Prostate gland (tissue), 2 donors: ENCODE data around the gene ITIH5. TPM values are rescaled to one million over a fixed set of nuclear protein-coding genes. Genes with fewer than 3 reads are reported as not detected.
A peak's percentile ranks its signal among the peaks of the same experiment; 100 is the strongest.

Experiments
- DNase-seq: peaks from one replicate; pipeline ENCODE4 v3.0.0-alpha.2; 2019; ENCODE audit warnings: low spot score
- H3K27ac ChIP-seq, 2 donors: fragments of 200-600 bp; sonication (generic); 2 replicates each; pipeline ENCODE4 v1.5.1; 2017 to 2019
- H3K27me3 ChIP-seq: fragments of 200-600 bp; sonication (generic); replicated peaks from 2 replicates; pipeline ENCODE4 v1.5.1; 2019; ENCODE audit not compliant: insufficient read depth
- H3K36me3 ChIP-seq, 2 donors: fragments of 200-600 bp; sonication (generic); 1 replicate in 1 of 2; 2 replicates in 1 of 2; pipeline versions ENCODE4 v1.5.1 to v1.8.1; 2017 to 2019
- H3K4me1 ChIP-seq: fragments of 200-600 bp; sonication (generic); replicated peaks from 2 replicates; pipeline ENCODE4 v1.5.1; 2019
- H3K4me3 ChIP-seq, 2 donors: fragments of 200-600 bp; sonication (generic); 2 replicates each; pipeline ENCODE4 v1.5.1; 2017 to 2019
- H3K9me3 ChIP-seq: fragments of 200-600 bp; sonication (generic); 2 replicates; pipeline ENCODE4 v1.5.1; 2017
- POLR2A ChIP-seq: fragments of 450-650 bp; IDR thresholded peaks from one replicate; pipeline ENCODE4 v1.6.1; 2016; ENCODE audit warnings: antibody characterized with exemption, mild to moderate bottlenecking
- POLR2AphosphoS5 ChIP-seq: sonication (generic); formaldehyde crosslinking; IDR thresholded peaks from one replicate; pipeline ENCODE4 v1.6.1; 2017; ENCODE audit warnings: antibody characterized with exemption
- WGBS: methylation state at CpG from one replicate; pipeline ENCODE4 v1.1.5; 2018; 5-methylcytosine and 5-hydroxymethylcytosine counted together
- intact Hi-C: fragments of 100-400 bp; cut with DNase I; formaldehyde crosslinking; loops from one replicate; pipeline ENCODE4 v1.14.2; 2022
- total RNA-seq, 2 donors: library from RNA; depleted of rRNA; stranded (reverse); fragments of >200 nt; gene quantifications; one replicate each; pipeline ENCODE4 v1.1.0, GENCODE V29; 2016
- TF ChIP-seq, protein P1 (sequence below), 4 experiments: fragments of 200-600 bp in 2 of 4; fragments of 450-650 bp in 2 of 4; sonication (generic) in 2 of 4; IDR thresholded peaks; 1 replicate in 3 of 4; 2 replicates in 1 of 4; pipeline ENCODE4 v1.5.1; 2016 to 2019; ENCODE audit warnings: antibody characterized with exemption in 4 of 4, mild to moderate bottlenecking in 2 of 4, moderate library complexity in 2 of 4

ITIH5 gene
- total RNA-seq, 2 donors from 2014 or later = 13.5 to 42.0 TPM

DNA sequence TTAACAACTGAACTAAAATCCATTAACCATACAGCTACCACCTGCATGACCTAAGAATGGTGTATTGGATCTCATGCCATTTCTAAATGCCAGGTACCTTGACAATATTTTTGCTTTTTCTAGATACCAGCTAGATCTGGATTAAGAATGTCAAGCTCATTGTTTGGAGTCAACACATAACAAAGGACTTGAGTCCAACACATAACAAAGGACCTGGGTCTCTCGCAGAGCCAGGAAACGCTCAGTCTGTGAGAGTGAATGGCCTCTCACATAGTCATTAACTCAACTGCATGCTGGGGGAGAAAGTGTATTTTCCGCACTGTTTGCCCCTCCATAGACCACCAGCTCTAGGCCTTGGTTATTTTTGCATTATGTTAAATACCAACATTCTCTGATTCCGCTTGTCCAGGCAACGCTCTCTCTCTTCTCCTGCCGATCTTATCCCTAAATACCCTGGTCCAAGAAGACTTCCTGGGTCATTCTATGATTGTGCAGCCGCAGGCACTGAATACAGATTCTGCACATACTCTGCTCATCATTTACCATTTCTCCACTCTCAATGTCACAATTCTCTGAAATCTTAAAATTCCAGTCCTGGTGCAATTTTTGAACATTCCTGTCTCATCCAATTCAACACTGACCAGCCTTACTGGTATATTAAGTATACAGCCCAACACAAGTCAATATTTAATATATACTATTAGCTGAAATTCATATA lies 31.2 kb downstream of the ITIH5 start:
- TF ChIP-seq, protein P1, sequence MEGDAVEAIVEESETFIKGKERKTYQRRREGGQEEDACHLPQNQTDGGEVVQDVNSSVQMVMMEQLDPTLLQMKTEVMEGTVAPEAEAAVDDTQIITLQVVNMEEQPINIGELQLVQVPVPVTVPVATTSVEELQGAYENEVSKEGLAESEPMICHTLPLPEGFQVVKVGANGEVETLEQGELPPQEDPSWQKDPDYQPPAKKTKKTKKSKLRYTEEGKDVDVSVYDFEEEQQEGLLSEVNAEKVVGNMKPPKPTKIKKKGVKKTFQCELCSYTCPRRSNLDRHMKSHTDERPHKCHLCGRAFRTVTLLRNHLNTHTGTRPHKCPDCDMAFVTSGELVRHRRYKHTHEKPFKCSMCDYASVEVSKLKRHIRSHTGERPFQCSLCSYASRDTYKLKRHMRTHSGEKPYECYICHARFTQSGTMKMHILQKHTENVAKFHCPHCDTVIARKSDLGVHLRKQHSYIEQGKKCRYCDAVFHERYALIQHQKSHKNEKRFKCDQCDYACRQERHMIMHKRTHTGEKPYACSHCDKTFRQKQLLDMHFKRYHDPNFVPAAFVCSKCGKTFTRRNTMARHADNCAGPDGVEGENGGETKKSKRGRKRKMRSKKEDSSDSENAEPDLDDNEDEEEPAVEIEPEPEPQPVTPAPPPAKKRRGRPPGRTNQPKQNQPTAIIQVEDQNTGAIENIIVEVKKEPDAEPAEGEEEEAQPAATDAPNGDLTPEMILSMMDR (IDR thresholded peaks at IDR 0.05) = no peak
- TF ChIP-seq POLR2AphosphoS5 (no peak), POLR2A (no peak)
- 92% methylated on average over 7 of the region's 7 CpGs for WGBS
- no peaks in the 10 kb centered on the region for H3K9me3 ChIP-seq
- H3K4me3 ChIP-seq = no peak overlapping the region
- intact Hi-C loops = no loop called here
- H3K36me3 ChIP-seq = no peaks in the 10 kb centered on the region
- no peaks in the 10 kb centered on the region for H3K27me3 ChIP-seq
- no peak for DNase-seq
- no peaks in the 10 kb centered on the region for H3K4me1 ChIP-seq
- no peak overlapping the region for H3K27ac ChIP-seq

DNA sequence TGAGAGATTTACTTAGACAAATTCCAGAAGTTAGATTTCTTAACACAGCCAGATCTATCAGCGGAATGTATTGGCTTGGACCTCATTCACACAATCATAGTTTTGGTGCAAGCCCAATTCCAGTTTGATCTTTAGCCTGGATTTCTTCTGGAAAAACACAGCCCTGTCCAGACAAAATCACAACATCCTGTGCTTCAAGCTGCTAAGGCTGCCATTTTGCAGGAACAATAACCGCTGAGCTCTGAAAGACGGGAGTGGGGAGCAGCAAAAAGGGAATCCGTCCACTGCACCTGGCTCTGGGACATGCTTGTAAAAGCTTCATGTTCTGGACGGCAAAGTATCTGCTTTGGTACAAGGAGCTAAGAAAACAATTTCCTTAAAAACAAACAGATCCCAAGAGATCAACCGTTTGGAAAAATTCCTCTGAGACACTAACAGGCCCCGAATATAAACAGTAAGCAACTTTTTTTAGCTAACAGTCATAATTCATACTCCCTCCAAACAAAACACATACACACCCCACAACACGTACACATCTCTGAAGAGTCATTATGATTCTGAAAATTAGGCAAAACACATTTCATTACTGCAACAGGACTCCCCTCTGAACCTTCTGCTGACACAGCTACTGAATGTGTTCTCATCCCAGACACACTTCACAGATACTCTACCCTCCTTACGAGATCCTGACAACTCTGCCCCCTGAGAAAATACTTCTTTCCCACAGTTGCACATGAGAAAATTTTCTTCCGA lies 32.4 kb downstream of the ITIH5 start:
- no peak for DNase-seq
- H3K4me1 ChIP-seq = no peaks in the 10 kb centered on the region
- WGBS = 53% methylated on average over 10 of the region's 10 CpGs
- H3K4me3 ChIP-seq = no peak overlapping the region
- H3K36me3 ChIP-seq = no peaks in the 10 kb centered on the region
- H3K27ac ChIP-seq = peak overlapping the region in 1 of 2 donors; percentile 15
- intact Hi-C loops = no loop called here
- H3K9me3 ChIP-seq = no peaks in the 10 kb centered on the region
- no peaks in the 10 kb centered on the region for H3K27me3 ChIP-seq
- TF ChIP-seq, protein P1 (IDR thresholded peaks at IDR 0.05) = no peak
- TF ChIP-seq POLR2AphosphoS5 = peak; percentile 24

DNA sequence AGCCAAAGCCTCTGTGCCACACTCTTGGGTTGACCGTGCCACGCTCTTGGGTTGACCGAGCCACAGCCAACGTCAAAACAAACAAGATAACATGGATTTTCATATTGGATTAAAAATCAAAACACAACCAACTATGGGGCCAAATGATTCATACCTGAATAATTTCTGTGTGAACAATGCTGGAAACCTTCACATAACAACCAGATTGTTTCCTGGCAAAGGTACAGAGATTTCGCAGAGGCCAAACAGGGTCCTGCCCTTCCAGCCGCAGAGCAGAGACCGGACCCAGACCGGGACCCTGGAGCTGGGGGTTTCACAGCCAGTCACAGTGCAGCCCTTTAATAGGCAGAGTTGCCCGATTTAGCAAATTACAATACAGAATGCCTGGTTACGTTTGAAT lies 40.5 kb downstream of the ITIH5 start:
- no peak overlapping the region for H3K27ac ChIP-seq
- H3K9me3 ChIP-seq = no peaks in the 10 kb centered on the region
- no peaks in the 10 kb centered on the region for H3K36me3 ChIP-seq
- TF ChIP-seq POLR2A (no peak), POLR2AphosphoS5 (no peak)
- TF ChIP-seq, protein P1 (IDR thresholded peaks at IDR 0.05) = no peak
- 70% methylated on average over 10 of the region's 10 CpGs for WGBS
- H3K27me3 ChIP-seq = no peaks in the 10 kb centered on the region
- H3K4me3 ChIP-seq = no peak overlapping the region
- intact Hi-C loops = no loop called here
- no peaks in the 10 kb centered on the region for H3K4me1 ChIP-seq
- DNase-seq = no peak

DNA sequence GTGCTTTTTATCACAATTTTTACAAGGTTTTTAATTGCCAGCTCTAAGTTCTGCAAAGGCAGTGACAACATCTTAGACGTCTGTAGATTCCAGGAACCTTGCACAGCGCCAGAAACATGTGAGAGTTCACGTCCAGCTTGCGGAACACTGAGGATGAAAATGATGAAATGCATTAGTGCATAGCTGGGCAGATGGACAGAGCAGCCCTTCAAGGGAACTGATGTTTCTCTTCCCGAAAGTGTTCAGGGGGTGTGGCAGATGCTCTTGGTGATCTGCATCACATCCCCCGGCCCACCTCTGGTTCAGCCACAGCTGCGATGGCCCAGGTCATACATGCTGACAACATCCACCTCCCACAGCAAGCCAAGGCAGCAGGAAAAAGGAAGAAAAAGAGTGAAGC lies 40.9 kb downstream of the ITIH5 start:
- DNase-seq = no peak
- no peaks in the 10 kb centered on the region for H3K4me1 ChIP-seq
- intact Hi-C loops = no loop called here
- no peaks in the 10 kb centered on the region for H3K36me3 ChIP-seq
- H3K9me3 ChIP-seq = no peaks in the 10 kb centered on the region
- 49% methylated on average over 7 of the region's 7 CpGs for WGBS
- no peak overlapping the region for H3K27ac ChIP-seq
- TF ChIP-seq, protein P1 (IDR thresholded peaks at IDR 0.05) = no peak
- TF ChIP-seq POLR2AphosphoS5 (no peak), POLR2A (no peak)
- H3K27me3 ChIP-seq = no peaks in the 10 kb centered on the region
- H3K4me3 ChIP-seq = no peak overlapping the region
